ENCODE measurements around the gene ATP6V1G3. TPM values are rescaled to one million over a fixed set of nuclear protein-coding genes. Genes with fewer than 3 reads are reported as not detected.

Gene ATP6V1G3
- total and polyA plus RNA-seq, 9 of the 15 experiments (the other 6 are each of a cell fraction or from before 2014, with no cell fraction given), result 0.32 TPM; not detected in 8

GRCh38 chr1:198559362-198559761 lies 18.9 kb upstream of the ATP6V1G3 start:
- intact Hi-C loops (cut with micrococcal nuclease), result no loop called here
- ChIA-PET CTCF (ENCODE audit: low intra/inter-chr PET ratio) (no interaction called here), POLR2A (interaction anchor here (0.7 to 1.0 kb wide), 3 partner anchors 9 to 17 kb away, joined by 3 to 4 read pairs (median 4); no protein-coding TSS in a partner anchor)

More at GRCh38 chr1:198559362-198559761, 18.9 kb upstream of the ATP6V1G3 start:
- peaks cover 0 to 11% of the 10 kb centered on the region in 2 experiments; a peak in 1 of 5 replicates for H3K4me1 ChIP-seq (replicated peaks in 1 of 2; ENCODE audit: control insufficient read depth in 2 of 2, insufficient read depth in 2 of 2, low read length in 2 of 2)
- DNase-seq (ENCODE audit: extremely low read depth in 1 of 4, low spot score in 3 of 4) (no peak), FAIRE-seq (no peak), ATAC-seq (no peak)
- H4K20me1 ChIP-seq (replicated peaks; ENCODE audit: control insufficient read depth, insufficient read depth, low read length), result no peaks in the 10 kb centered on the region
- H3K4me3 ChIP-seq, result no peak overlapping the region
- no peaks in the 10 kb centered on the region for H3K9me3 ChIP-seq (replicated peaks; ENCODE audit: control insufficient read depth, insufficient read depth, low read depth, low read length)
- H3K9ac ChIP-seq (ENCODE audit: insufficient read depth in 1 of 2, low read depth in 2 of 2, low read length in 2 of 2), result no peak overlapping the region
- H3K9me1 ChIP-seq (ENCODE audit: control insufficient read depth, insufficient read depth, low read length), result no peaks in the 10 kb centered on the region
- H3K79me2 ChIP-seq (ENCODE audit: control insufficient read depth, insufficient read depth, low read length), result no peaks in the 10 kb centered on the region
- no peak overlapping the region for H3K27ac ChIP-seq (ENCODE audit: extremely low read depth, low read depth, low read length)
- BruUV-seq (replicated peaks), result no TSS peak
- TF ChIP-seq EP400 (IDR thresholded peaks at IDR 0.05), result no peak
- TF ChIP-seq RBM15 (IDR thresholded peaks at IDR 0.05; ENCODE audit: insufficient read depth, low read length), result no peak
- TF ChIP-seq COPS2 (conservative IDR thresholded peaks at IDR 0.05), result no peak
- no peak for TF ChIP-seq ZNF217 (CRISPR knock-in tag; IDR thresholded peaks at IDR 0.05)
- no peak for TF ChIP-seq SMAD4 (CRISPR knock-in tag; conservative IDR thresholded peaks at IDR 0.05)
- TF ChIP-seq NRF1 (conservative IDR thresholded peaks at IDR 0.05 in 1 of 2, IDR thresholded peaks at IDR 0.05 in 1 of 2), result no peak
- no peak for TF ChIP-seq ZBTB9 (CRISPR knock-in tag; IDR thresholded peaks at IDR 0.05)
- no peak for TF ChIP-seq GABPB1 (CRISPR knock-in tag; IDR thresholded peaks at IDR 0.05)
- TF ChIP-seq PHF21A (IDR thresholded peaks at IDR 0.05; ENCODE audit: borderline replicate concordance, low read depth), result no peak
- no peak for TF ChIP-seq BHLHE40 (IDR thresholded peaks at IDR 0.05; ENCODE audit: low read length)
- no peak for TF ChIP-seq HIVEP1 (CRISPR knock-in tag; IDR thresholded peaks at IDR 0.05)
- TF ChIP-seq CHD1 (IDR thresholded peaks at IDR 0.05; ENCODE audit: low read length), result no peak
- no peak for TF ChIP-seq CSDE1 (IDR thresholded peaks at IDR 0.05)
- no peak for TF ChIP-seq NFIX (CRISPR knock-in tag; IDR thresholded peaks at IDR 0.05; ENCODE audit: low read depth)
- no peak overlapping the region for H3K4me2 ChIP-seq (ENCODE audit: insufficient read depth, low read length)
- in situ Hi-C loops (cut with MboI), result no loop called here
- no peaks in the 10 kb centered on the region for H3K36me3 ChIP-seq (ENCODE audit: control insufficient read depth, insufficient read depth, low read length)
- no peak overlapping the region for H2AFZ ChIP-seq (ENCODE audit: low read depth, low read length)
- no peaks in the 10 kb centered on the region for H3K27me3 ChIP-seq (ENCODE audit: control insufficient read depth in 2 of 2, insufficient read depth in 2 of 2, low read length in 2 of 2)

Data from K562 (cell line).